MCF 10A (cell line): Measurements from ENCODE around the gene PAN2. TPM values are rescaled to one million over a fixed set of nuclear protein-coding genes. Genes with fewer than 3 reads are reported as not detected.

Source experiments
- Bru-seq: library from RNA; stranded (reverse); fragments of 400-500 nt; gene quantifications from one replicate; lab custom pipeline; 2021; lab: Mats Ljungman, UMichigan
- BruChase-seq, 2 experiments: library from RNA; stranded (reverse); fragments of 400-500 nt; gene quantifications; one replicate each; lab custom pipeline; 2021; lab: Mats Ljungman, UMichigan
- BruUV-seq: library from RNA; stranded (reverse); fragments of 400-500 nt; replicated peaks from 2 replicates; lab custom pipeline; 2021; lab: Mats Ljungman, UMichigan
- CTCF ChIA-PET: fragments of 300-600 bp; sonication (Branson Sonifier 250); formaldehyde crosslinking; extraction: SDS; loops from one replicate; lab custom pipeline; 2021; ENCODE audit warnings: antibody characterized with exemption, inconsistent platforms; lab: Yijun Ruan, JAX
- POLR2A ChIA-PET: fragments of 300-600, 350-650 bp; sonication (Branson Sonifier 250); formaldehyde crosslinking; extraction: SDS; loops from one replicate; lab custom pipeline; 2020; ENCODE audit warnings: antibody characterized with exemption, inconsistent platforms; lab: Yijun Ruan, JAX
- DNase-seq: peaks from one replicate; pipeline ENCODE4 v3.0.0-alpha.2; 2018; ENCODE audit not compliant: unreplicated experiment
- H3K27ac Mint-ChIP-seq: one replicate; pipeline ENCODE4 v1.8.0; 2022; ENCODE audit warnings: mild to moderate bottlenecking, low read depth, mixed read lengths; ENCODE audit not compliant: unreplicated experiment
- H3K27me3 Mint-ChIP-seq: one replicate; pipeline ENCODE4 v1.8.0; 2022; ENCODE audit warnings: mixed read lengths; ENCODE audit not compliant: insufficient read depth, unreplicated experiment
- H3K36me3 Mint-ChIP-seq: one replicate; pipeline ENCODE4 v1.8.0; 2022; ENCODE audit warnings: mild to moderate bottlenecking, moderate library complexity, mixed read lengths; ENCODE audit not compliant: insufficient read depth, unreplicated experiment
- H3K4me1 Mint-ChIP-seq: one replicate; pipeline ENCODE4 v1.8.0; 2022; ENCODE audit warnings: mixed read lengths; ENCODE audit not compliant: insufficient read depth, unreplicated experiment
- H3K4me3 Mint-ChIP-seq: one replicate; pipeline ENCODE4 v1.8.0; 2022; ENCODE audit warnings: mild to moderate bottlenecking, moderate library complexity, mixed read lengths; ENCODE audit not compliant: unreplicated experiment
- H3K9me3 Mint-ChIP-seq: one replicate; pipeline ENCODE4 v1.8.0; 2022; ENCODE audit warnings: mixed read lengths; ENCODE audit not compliant: unreplicated experiment
- intact Hi-C: fragments of 100-400 bp; cut with micrococcal nuclease; formaldehyde crosslinking; loops from 2 replicates; pipeline ENCODE4 v1.14.1; 2022
- long read RNA-seq: library from polyadenylated mRNA; stranded (forward); transcript quantifications from one replicate; pipeline ENCODE4 v2.0.0, GENCODE V29; 2022
- total RNA-seq: library from RNA; stranded (reverse); gene quantifications from 2 replicates; pipeline ENCODE4 v1.2.3, GENCODE V29; 2022
- TF ChIP-seq, protein P1 (sequence below): fragments of 200-600 bp; IDR thresholded peaks from one replicate; pipeline ENCODE4 v1.8.0; 2022; ENCODE audit warnings: antibody characterized with exemption, mild to moderate bottlenecking; ENCODE audit not compliant: unreplicated experiment

PAN2 gene, protein sequence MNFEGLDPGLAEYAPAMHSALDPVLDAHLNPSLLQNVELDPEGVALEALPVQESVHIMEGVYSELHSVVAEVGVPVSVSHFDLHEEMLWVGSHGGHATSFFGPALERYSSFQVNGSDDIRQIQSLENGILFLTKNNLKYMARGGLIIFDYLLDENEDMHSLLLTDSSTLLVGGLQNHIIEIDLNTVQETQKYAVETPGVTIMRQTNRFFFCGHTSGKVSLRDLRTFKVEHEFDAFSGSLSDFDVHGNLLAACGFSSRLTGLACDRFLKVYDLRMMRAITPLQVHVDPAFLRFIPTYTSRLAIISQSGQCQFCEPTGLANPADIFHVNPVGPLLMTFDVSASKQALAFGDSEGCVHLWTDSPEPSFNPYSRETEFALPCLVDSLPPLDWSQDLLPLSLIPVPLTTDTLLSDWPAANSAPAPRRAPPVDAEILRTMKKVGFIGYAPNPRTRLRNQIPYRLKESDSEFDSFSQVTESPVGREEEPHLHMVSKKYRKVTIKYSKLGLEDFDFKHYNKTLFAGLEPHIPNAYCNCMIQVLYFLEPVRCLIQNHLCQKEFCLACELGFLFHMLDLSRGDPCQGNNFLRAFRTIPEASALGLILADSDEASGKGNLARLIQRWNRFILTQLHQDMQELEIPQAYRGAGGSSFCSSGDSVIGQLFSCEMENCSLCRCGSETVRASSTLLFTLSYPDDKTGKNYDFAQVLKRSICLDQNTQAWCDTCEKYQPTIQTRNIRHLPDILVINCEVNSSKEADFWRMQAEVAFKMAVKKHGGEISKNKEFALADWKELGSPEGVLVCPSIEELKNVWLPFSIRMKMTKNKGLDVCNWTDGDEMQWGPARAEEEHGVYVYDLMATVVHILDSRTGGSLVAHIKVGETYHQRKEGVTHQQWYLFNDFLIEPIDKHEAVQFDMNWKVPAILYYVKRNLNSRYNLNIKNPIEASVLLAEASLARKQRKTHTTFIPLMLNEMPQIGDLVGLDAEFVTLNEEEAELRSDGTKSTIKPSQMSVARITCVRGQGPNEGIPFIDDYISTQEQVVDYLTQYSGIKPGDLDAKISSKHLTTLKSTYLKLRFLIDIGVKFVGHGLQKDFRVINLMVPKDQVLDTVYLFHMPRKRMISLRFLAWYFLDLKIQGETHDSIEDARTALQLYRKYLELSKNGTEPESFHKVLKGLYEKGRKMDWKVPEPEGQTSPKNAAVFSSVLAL
- total RNA-seq (72.9 and 80.1 TPM in 2 replicates), Bru-seq, nascent RNA (percentile 65 among the genes with signal in this experiment), BruChase-seq, experiment 1, labeled RNA remaining after a 6-hour chase (percentile 94 among the genes with signal in this experiment), BruChase-seq, experiment 2, labeled RNA remaining after a 2-hour chase (percentile 84 among the genes with signal in this experiment)
- long read RNA-seq, full-length matches to known transcripts: 36 of 114 reads
- long read RNA-seq, partial matches to known transcripts: 7 of 114 reads
- long read RNA-seq, other reads (novel, unspliced or antisense): 71 of 114 reads

DNA sequence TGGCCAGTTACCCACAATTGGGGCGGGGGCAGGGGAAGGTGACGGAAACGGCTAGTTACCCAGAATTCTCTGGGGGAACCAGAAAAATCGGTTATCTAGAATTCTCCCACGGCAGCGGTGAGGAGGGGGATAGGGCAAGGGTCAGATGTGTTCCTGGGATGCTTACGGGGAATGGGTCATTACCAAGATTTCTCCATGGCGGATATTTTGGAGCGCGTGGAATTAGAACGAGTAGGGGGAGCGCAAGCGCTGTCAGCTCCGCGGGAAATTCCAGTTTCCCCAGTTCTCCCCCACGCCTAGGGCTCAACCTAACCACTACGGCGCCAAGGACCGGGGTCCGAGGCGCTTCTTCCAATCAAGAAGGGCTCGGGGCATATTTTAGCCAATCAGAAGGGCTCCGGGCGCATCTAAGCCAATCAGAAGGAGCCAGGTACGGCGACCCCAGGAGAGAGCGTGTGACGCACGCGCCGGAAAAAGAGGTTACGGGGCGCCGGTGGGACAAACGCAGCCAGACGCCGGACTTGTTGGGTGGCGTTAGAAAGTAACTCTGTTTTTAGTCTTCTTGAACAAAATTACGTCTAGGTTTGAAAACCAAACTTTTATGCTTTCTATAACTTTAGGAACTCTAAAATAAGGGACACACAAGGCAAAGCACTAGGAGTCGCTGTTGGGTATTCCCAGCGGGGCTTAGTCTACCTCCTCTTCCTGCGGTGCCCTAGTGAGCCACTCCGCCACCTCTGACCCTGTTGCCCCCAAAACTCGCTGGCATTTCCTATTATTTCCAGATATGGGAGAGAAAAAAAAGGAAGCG, at the start of gene PAN2:
TSS of gene PAN2 (minus strand) at position 322 of the 811 bp plus-strand sequence. CDS start 906 bp downstream, outside the sequence.
- Mint-ChIP-seq H3K4me1 (peaks cover 21% of the 10 kb centered on the region), H3K27ac (peak within 1 kb of the TSS; percentile 98), H3K4me3 (peak within 1 kb of the TSS; percentile 83), H3K36me3 (peaks cover 30% of the 10 kb centered on the region), H3K9me3 (no peaks in the 10 kb centered on the region), H3K27me3 (no peaks in the 10 kb centered on the region)
- BruUV-seq: no TSS peak
- intact Hi-C loops: loop anchor here (1.0 kb wide), 1 partner anchor 26 kb away; the partner anchor contains the start of gene STAT2
- peak; percentile 99 for DNase-seq
- TF ChIP-seq, protein P1, sequence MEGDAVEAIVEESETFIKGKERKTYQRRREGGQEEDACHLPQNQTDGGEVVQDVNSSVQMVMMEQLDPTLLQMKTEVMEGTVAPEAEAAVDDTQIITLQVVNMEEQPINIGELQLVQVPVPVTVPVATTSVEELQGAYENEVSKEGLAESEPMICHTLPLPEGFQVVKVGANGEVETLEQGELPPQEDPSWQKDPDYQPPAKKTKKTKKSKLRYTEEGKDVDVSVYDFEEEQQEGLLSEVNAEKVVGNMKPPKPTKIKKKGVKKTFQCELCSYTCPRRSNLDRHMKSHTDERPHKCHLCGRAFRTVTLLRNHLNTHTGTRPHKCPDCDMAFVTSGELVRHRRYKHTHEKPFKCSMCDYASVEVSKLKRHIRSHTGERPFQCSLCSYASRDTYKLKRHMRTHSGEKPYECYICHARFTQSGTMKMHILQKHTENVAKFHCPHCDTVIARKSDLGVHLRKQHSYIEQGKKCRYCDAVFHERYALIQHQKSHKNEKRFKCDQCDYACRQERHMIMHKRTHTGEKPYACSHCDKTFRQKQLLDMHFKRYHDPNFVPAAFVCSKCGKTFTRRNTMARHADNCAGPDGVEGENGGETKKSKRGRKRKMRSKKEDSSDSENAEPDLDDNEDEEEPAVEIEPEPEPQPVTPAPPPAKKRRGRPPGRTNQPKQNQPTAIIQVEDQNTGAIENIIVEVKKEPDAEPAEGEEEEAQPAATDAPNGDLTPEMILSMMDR: peak; percentile 60
- CTCF ChIA-PET: interaction anchor here (0.6 to 1.7 kb wide), 10 partner anchors 18 to 216 kb away, joined by 3 to 5 read pairs (median 4); partner anchors contain the start of genes STAT2 and ZC3H10
- POLR2A ChIA-PET: interaction anchor here (0.5 to 7.0 kb wide), 29 partner anchors 10 to 392 kb away, joined by 3 to 87 read pairs (median 4); partner anchors contain the start of genes ATP5F1B, CNPY2, COQ10A and CS

DNA sequence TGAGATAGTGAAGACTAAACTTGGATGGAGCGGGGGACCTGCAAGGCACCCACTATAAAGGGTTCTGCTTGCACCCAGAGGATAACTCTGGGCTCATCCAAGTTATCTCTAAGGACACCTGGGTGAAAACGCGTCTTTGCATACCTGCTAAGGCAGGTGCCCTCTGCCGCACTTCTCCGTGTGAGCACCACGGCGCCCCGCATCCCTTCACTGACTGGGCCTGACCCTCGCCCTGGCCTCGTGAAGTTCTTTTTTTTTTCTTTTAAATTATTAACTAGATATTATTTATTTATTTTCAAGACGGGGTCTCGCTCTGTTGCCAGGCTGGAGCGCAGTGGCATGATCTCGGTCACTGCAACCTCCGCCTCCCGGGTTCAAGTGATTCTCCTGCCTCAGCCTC, 48.8 kb upstream of the PAN2 start:
- no peak for DNase-seq
- Mint-ChIP-seq H3K9me3 (no peaks in the 10 kb centered on the region), H3K4me3 (no peak overlapping the region), H3K27me3 (no peaks in the 10 kb centered on the region), H3K36me3 (no peaks in the 10 kb centered on the region), H3K27ac (no peak overlapping the region), H3K4me1 (no peaks in the 10 kb centered on the region)
- intact Hi-C loops: no loop called here
- TF ChIP-seq, protein P1: no peak
- BruUV-seq: no TSS peak
- CTCF ChIA-PET: interaction anchor here (0.9 to 1.3 kb wide), 2 partner anchors 19 to 82 kb away, joined by 3 read pairs; no protein-coding TSS in a partner anchor
- POLR2A ChIA-PET: interaction anchor here (0.7 kb wide), 1 partner anchor 22 kb away, joined by 4 read pairs; the partner anchor contains the start of gene STAT2

DNA sequence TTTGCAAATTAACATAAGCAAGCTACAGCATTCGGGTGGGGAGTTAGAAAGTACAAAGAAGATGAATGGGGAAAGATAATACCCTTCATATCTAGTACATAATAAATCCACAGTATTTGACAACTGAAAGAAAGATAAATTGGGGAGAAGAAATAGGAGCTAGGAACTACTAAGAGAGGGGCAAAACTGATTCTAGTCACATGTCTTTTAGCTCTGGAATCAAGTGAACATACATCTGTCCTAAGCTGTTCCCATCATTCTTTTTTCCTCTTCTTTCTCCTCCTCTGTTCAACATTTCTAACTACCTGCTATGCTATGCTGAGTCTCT, 44.2 kb upstream of the PAN2 start:
- no peaks in the 10 kb centered on the region for H3K9me3 Mint-ChIP-seq
- CTCF ChIA-PET: interaction anchor here (0.8 to 1.2 kb wide), 2 partner anchors 68 to 86 kb away, joined by 3 read pairs; no protein-coding TSS in a partner anchor
- no peak overlapping the region for H3K27ac Mint-ChIP-seq
- POLR2A ChIA-PET: interaction anchor here (0.6 to 1.2 kb wide), 2 partner anchors 10 to 44 kb away, joined by 3 read pairs; partner anchors contain the start of gene PAN2
- H3K4me1 Mint-ChIP-seq: no peaks in the 10 kb centered on the region
- H3K27me3 Mint-ChIP-seq: no peaks in the 10 kb centered on the region
- DNase-seq: no peak
- BruUV-seq: no TSS peak
- intact Hi-C loops: loop anchor here (1.0 kb wide), 1 partner anchor 86 kb away; no protein-coding TSS in a partner anchor
- H3K4me3 Mint-ChIP-seq: no peak overlapping the region
- TF ChIP-seq, protein P1: no peak
- no peaks in the 10 kb centered on the region for H3K36me3 Mint-ChIP-seq
